ENCODE measurements around the gene MTCH1. TPM values are rescaled to one million over a fixed set of nuclear protein-coding genes. Genes with fewer than 3 reads are reported as not detected.

The MTCH1 gene
- total RNA-seq, 1 experiment from 2014 or later, result 241 TPM

GRCh38 chr6:37020812-37021211, 34.8 kb upstream of the MTCH1 start:
- Histone ChIP-seq H3K9me2 (ENCODE audit: insufficient read depth) (no peaks in the 10 kb centered on the region), H3K27ac (no peak overlapping the region), H3K9me3 (ENCODE audit: insufficient read depth, low read depth) (no peaks in the 10 kb centered on the region), H3F3A (ENCODE audit: insufficient read depth, low read depth) (peaks cover 50% of the 10 kb centered on the region), H2AFZ (no peak overlapping the region), H4K20me1 (ENCODE audit: insufficient read depth) (no peaks in the 10 kb centered on the region), H3K27me3 (ENCODE audit: insufficient read depth, low read depth) (no peaks in the 10 kb centered on the region), H3K79me2 (ENCODE audit: low read depth) (no peaks in the 10 kb centered on the region), H3K36me3 (ENCODE audit: low read depth) (no peaks in the 10 kb centered on the region), H3K4me2 (no peak overlapping the region), H3K4me3 (no peak overlapping the region), H3K4me1 (replicated peaks; ENCODE audit: insufficient read depth) (peaks cover 70% of the 10 kb centered on the region)
- TF ChIP-seq CTCF (conservative IDR thresholded peaks at IDR 0.05) (no peak), EZH2 (IDR thresholded peaks at IDR 0.05; ENCODE audit: low read depth) (no peak)
- peak in 1 of 2 experiments; percentile 12 for DNase-seq
- intact Hi-C loops (cut with micrococcal nuclease; ENCODE audit: unreplicated experiment), result loop anchor here (2.0 to 10.0 kb wide), 4 partner anchors 71 to 674 kb away; partner anchors contain the start of gene MDGA1
- ChIA-PET POLR2A (ENCODE audit: unreplicated experiment) (interaction anchor here (0.6 kb wide), 1 partner anchor 496 kb away, joined by 3 read pairs; no protein-coding TSS in a partner anchor), CTCF (interaction anchor here (0.6 to 5.4 kb wide), 5 partner anchors 29 to 246 kb away, joined by 3 to 45 read pairs (median 5); no protein-coding TSS in a partner anchor)
- no TSS peak for BruUV-seq (replicated peaks)

GRCh38 chr6:37020381-37020780, 34.4 kb upstream of the MTCH1 start:
- no peak overlapping the region for H3K27ac ChIP-seq
- no peak overlapping the region for H3K4me3 ChIP-seq
- DNase-seq, result no peak
- no peaks in the 10 kb centered on the region for H3K27me3 ChIP-seq (ENCODE audit: insufficient read depth, low read depth)
- H3K4me2 ChIP-seq, result no peak overlapping the region
- peaks cover 49% of the 10 kb centered on the region for H3F3A ChIP-seq (ENCODE audit: insufficient read depth, low read depth)
- ChIA-PET CTCF (interaction anchor here (1.5 to 5.4 kb wide), 2 partner anchors 106 to 189 kb away, joined by 5 to 45 read pairs; no protein-coding TSS in a partner anchor), POLR2A (ENCODE audit: unreplicated experiment) (interaction anchor here (0.6 kb wide), 1 partner anchor 496 kb away, joined by 3 read pairs; no protein-coding TSS in a partner anchor)
- intact Hi-C loops (cut with micrococcal nuclease; ENCODE audit: unreplicated experiment), result loop anchor here (2.0 to 10.0 kb wide), 4 partner anchors 72 to 674 kb away; partner anchors contain the start of gene MDGA1
- no peaks in the 10 kb centered on the region for H3K9me2 ChIP-seq (ENCODE audit: insufficient read depth)
- H4K20me1 ChIP-seq (ENCODE audit: insufficient read depth), result no peaks in the 10 kb centered on the region
- no peak for TF ChIP-seq CTCF (conservative IDR thresholded peaks at IDR 0.05)
- no peak for TF ChIP-seq EZH2 (IDR thresholded peaks at IDR 0.05; ENCODE audit: low read depth)
- H3K79me2 ChIP-seq (ENCODE audit: low read depth), result no peaks in the 10 kb centered on the region
- H3K9me3 ChIP-seq (ENCODE audit: insufficient read depth, low read depth), result no peaks in the 10 kb centered on the region
- H3K36me3 ChIP-seq (ENCODE audit: low read depth), result no peaks in the 10 kb centered on the region
- no TSS peak for BruUV-seq (replicated peaks)
- H3K4me1 ChIP-seq (replicated peaks; ENCODE audit: insufficient read depth), result peaks cover 66% of the 10 kb centered on the region
- H2AFZ ChIP-seq, result no peak overlapping the region

- H2AFZ ChIP-seq, result no peak overlapping the region
- intact Hi-C loops (cut with micrococcal nuclease; ENCODE audit: unreplicated experiment), result loop anchor here (2.0 to 5.0 kb wide), 2 partner anchors 147 to 1554 kb away; partner anchors contain the start of gene PPIL1
Observed at GRCh38 chr6:37019065-37019450, 33.1 kb upstream of the MTCH1 start.

More at GRCh38 chr6:37019065-37019450, 33.1 kb upstream of the MTCH1 start:
- Histone ChIP-seq H3K9me2 (ENCODE audit: insufficient read depth) (no peaks in the 10 kb centered on the region), H3K27me3 (ENCODE audit: insufficient read depth, low read depth) (no peaks in the 10 kb centered on the region), H3F3A (ENCODE audit: insufficient read depth, low read depth) (peaks cover 39% of the 10 kb centered on the region), H3K27ac (peak overlapping the region; percentile 67), H3K9me3 (ENCODE audit: insufficient read depth, low read depth) (no peaks in the 10 kb centered on the region), H4K20me1 (ENCODE audit: insufficient read depth) (no peaks in the 10 kb centered on the region), H3K36me3 (ENCODE audit: low read depth) (no peaks in the 10 kb centered on the region), H3K4me2 (peak overlapping the region; percentile 59), H3K4me1 (replicated peaks; ENCODE audit: insufficient read depth) (peaks cover 53% of the 10 kb centered on the region), H3K4me3 (no peak overlapping the region), H3K79me2 (ENCODE audit: low read depth) (no peaks in the 10 kb centered on the region)
- BruUV-seq (replicated peaks), result no TSS peak
- ChIA-PET POLR2A (ENCODE audit: unreplicated experiment) (interaction anchor here (0.5 kb wide), 1 partner anchor 176 kb away, joined by 14 read pairs; no protein-coding TSS in a partner anchor), CTCF (interaction anchor here (0.7 to 5.4 kb wide), 8 partner anchors 87 to 404 kb away, joined by 3 to 45 read pairs (median 4); partner anchors contain the start of gene PPIL1)
- peak; percentile 73 to 85 for DNase-seq
- no peak for TF ChIP-seq CTCF (conservative IDR thresholded peaks at IDR 0.05)
- no peak for TF ChIP-seq EZH2 (IDR thresholded peaks at IDR 0.05; ENCODE audit: low read depth)
